KOPT-K1 (cell line): ENCODE measurements around the gene CAMK4.

ENCODE experiments used
- H3K27ac ChIP-seq: fragments of 200-600 bp; sonication (generic); 2 replicates; pipeline ENCODE4 v1.5.1; 2016; ENCODE audit warnings: antibody characterized with exemption, mild to moderate bottlenecking, low read depth, low read length; ENCODE audit not compliant: poor library complexity, severe bottlenecking
- H3K36me3 ChIP-seq: fragments of 200-600 bp; sonication (generic); 2 replicates; pipeline ENCODE4 v1.5.1; 2017; ENCODE audit warnings: antibody characterized with exemption, mild to moderate bottlenecking, low read length, moderate library complexity; ENCODE audit not compliant: insufficient read depth
- H3K9me3 ChIP-seq: fragments of 200-600 bp; sonication (generic); 2 replicates; pipeline ENCODE4 v1.5.1; 2017; ENCODE audit warnings: antibody characterized with exemption, low read length, mild to moderate bottlenecking; ENCODE audit not compliant: insufficient read depth, poor library complexity, severe bottlenecking

Gene CAMK4

DNA sequence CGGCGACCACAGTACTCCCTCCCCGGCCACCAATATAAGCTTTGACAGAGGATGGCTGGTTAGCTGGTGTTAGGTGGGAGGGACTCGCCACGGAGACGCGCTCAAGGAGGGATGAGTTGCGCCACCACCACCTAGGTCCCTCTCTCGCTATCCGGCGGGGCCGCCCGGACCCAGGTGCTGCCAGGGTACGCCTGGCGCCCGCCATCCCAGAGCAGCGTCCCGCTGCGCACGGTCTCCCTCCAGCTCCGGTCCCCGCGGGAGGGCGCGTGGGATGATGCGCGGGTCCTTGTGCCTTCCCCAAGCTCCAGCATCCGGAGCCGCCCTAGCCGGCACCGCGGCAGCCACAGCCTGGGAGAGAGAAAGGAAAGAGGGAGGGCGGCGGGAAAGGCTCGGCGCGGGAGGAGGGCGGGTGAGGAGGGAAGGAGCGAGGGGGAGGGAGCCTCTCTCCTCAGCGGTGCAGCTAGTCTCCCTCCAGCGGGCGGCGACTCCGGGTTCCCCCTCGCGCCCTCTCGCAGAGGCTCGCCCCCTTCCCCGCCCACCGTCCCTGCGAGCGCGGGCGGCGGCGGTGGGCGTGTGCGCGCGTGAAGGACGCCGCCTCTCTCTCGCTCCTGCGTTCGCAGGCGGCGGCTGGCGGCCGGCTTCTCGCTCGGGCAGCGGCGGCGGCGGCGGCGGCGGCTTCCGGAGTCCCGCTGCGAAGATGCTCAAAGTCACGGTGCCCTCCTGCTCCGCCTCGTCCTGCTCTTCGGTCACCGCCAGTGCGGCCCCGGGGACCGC is at the start of gene CAMK4:
TSS of gene CAMK4 (plus strand) at position 598 of the 774 bp plus-strand sequence. CDS start at position 698, 100 bp downstream.
- H3K36me3 ChIP-seq: no peaks in the 10 kb centered on the region
- peak within 1 kb of the TSS; percentile 93 for H3K27ac ChIP-seq
- no peaks in the 10 kb centered on the region for H3K9me3 ChIP-seq

DNA sequence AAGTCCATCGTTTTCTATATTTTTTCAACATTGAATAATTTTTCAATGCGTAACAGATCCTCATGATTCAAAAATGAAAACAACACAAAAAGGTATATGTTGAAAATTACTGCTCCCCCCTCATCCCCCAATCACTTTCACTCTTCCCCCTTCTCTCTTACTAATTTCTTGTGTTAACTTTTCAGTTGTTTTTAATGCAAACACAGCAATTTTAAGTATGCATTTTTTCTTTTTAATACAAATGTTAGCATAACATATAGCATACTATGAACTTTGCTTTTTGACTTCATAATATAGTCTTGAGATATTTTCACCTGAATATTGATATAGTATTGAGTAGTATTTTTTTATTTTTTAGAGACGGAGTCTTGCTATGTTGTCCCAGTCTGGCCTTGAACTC is 41.1 kb upstream of the CAMK4 start:
- no peaks in the 10 kb centered on the region for H3K9me3 ChIP-seq
- H3K27ac ChIP-seq: no peak overlapping the region
- no peaks in the 10 kb centered on the region for H3K36me3 ChIP-seq

DNA sequence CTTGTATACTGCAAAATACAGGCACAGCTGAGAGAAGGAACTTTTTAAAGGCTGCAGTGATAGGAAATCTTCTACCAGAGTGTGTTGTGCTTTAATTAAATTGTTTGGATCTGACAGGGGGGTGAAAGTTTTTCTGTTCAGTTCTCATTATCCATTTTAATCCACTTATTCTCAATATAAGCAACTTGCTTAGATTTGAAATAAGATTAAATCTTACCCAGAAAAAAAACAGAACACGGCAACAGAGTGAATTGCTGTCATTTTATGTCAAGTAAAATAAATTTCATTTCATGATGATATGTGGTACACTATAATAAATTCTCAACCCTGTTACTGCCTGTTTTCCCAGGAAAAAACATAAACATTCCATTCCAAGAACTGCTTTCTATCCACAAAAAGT is 37.1 kb upstream of the CAMK4 start:
- no peaks in the 10 kb centered on the region for H3K9me3 ChIP-seq
- H3K27ac ChIP-seq: no peak overlapping the region
- H3K36me3 ChIP-seq: no peaks in the 10 kb centered on the region

DNA sequence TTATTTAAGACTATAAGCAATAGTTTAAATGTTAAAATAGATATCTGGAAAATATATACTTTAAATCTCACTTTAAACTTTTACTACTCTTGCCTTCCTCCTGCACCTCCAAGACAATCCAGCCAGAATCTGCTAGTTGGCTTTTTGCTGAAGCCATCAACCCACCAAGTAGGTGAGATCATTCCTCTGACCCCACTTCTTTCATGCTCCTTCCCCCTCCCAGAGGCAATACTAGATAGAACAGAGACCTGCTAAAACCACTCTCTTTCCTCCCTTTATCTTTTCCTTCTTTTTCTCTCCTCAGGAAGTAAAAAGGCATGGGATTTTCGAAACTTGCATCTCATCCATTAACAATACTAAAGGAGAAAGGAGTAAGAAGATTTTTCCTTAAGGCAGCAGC is 30.1 kb upstream of the CAMK4 start:
- no peak overlapping the region for H3K27ac ChIP-seq
- no peaks in the 10 kb centered on the region for H3K9me3 ChIP-seq
- no peaks in the 10 kb centered on the region for H3K36me3 ChIP-seq

DNA sequence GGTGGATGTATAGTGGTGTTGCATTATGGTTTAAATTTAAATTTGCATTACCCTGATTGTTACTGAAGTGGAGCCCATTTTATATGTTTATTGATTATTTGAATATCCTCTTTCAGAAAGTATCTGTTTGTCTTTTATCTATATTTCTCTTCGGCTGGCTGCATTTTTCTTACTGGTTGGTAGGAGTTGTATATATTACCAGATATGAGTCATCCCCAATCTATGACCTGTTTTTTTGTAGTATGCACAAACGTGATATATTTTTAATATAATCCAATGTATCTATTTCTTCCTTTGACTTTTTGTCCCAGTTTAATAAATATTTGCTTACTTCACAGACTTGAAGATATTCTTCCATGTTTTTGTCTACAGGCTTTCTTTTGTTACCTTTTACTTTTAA is 29.3 kb upstream of the CAMK4 start:
- Histone ChIP-seq H3K9me3 (no peaks in the 10 kb centered on the region), H3K36me3 (no peaks in the 10 kb centered on the region), H3K27ac (no peak overlapping the region)

DNA sequence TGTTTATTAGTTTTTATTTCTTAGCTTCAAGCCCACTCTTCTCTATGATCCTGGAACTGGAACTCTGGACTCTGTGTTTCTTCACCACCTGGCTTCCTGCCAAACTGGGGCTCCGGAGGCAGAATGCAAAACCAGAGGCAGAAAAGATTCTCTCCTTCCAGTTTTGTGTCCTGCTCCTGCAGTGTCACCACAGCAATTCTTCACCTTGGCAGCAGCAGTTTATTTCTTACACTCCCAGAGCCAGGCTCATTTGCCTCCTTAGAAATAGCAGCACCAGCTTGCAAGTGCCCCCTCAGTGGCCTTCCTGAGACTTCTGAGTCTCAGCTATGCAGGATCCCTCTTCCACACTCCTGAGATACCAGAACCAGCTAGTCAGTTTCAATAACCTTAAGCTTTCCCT is 26.7 kb upstream of the CAMK4 start:
- no peak overlapping the region for H3K27ac ChIP-seq
- H3K36me3 ChIP-seq: no peaks in the 10 kb centered on the region
- H3K9me3 ChIP-seq: no peaks in the 10 kb centered on the region

DNA sequence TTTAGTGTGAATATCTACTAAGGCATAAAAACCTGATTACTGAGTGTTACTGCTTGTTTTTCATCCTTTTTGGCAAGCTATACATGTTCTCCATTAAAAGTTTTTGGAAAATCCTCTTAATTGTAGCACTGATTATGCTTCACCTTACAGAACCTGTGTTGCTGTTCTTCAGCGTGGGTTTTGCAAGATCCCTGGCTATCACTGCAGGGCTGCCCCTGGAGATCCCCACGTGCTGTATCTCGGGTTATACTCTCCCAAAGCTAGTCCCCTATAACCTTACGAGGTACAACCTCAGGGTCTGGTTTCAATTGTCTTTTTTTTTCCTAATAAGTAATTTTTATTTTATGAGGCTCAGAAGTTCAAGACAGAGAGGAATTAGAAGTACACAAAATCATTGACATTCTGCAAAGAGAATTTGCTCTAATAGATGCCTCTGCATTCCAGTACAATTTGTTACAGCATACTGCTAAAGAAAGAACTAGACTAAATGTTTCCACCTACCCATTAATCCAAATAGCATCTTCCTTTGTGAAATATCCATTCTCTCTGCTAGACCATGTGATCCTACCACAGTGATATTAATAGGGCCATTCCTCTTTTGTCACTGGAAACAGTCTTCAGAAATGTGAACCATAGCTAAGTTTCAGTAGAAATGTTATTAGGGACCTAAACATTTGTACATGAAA is 25.8 kb upstream of the CAMK4 start:
- H3K36me3 ChIP-seq: no peaks in the 10 kb centered on the region
- H3K9me3 ChIP-seq: no peaks in the 10 kb centered on the region
- H3K27ac ChIP-seq: no peak overlapping the region

DNA sequence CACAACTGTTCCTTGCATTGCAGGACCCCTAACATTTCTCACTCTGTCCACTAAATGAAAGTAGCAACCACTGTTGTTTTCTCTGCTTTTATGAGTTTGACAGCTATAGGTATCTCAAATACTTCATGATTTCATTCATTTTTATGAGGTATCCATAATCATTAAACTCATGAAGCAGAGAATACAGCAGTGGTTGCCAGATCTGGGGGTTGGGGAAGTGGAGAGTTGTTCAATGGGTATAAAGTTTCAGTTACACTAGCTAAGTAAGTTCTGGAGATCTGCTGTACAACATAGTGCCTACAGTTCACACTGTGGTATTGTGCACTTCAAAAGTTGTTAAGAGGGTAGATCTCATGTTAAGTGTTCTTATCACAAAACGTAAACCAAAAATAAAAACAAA is 23.4 kb upstream of the CAMK4 start:
- H3K9me3 ChIP-seq: no peaks in the 10 kb centered on the region
- H3K36me3 ChIP-seq: no peaks in the 10 kb centered on the region
- H3K27ac ChIP-seq: no peak overlapping the region

DNA sequence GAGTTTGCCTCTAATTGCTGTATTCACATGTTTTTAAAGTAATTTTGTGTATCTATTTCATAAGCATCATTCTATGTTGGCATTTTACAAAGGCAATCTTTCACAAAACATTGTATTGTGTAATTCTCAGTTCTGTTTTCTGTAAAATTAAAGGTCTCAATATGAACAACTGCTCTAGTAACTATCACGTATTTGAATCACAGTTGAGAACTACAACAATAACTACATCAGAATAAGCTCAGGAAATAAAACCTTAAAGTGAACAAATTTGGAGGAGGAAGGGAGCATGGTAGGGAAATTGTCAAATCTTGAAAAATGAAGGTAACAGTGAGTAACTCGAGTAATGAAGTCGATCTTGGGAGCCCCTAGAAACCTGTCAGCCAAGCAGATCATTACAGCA is 22.5 kb upstream of the CAMK4 start:
- no peaks in the 10 kb centered on the region for H3K36me3 ChIP-seq
- H3K27ac ChIP-seq: no peak overlapping the region
- no peaks in the 10 kb centered on the region for H3K9me3 ChIP-seq

DNA sequence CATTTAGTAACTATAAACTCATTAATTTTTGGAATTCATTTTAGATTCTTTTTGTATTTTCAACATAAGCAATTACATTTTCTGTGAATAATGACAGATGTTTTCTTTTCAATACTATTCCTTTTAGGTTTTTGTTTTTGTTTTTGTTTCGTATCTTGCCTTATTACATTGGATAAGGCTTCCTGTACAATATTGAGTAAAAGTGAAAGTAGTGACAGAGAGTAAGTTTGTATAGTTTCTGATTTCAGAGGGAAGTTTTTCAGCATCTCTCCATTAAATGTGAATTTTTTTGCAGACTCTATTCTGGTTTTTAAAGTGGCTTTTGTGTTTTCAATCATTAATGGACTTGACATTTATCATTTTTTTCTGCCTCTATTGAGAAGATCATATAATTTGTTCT is 12.8 kb upstream of the CAMK4 start:
- H3K9me3 ChIP-seq: peaks cover 4% of the 10 kb centered on the region
- H3K27ac ChIP-seq: peak overlapping the region; percentile 35

DNA sequence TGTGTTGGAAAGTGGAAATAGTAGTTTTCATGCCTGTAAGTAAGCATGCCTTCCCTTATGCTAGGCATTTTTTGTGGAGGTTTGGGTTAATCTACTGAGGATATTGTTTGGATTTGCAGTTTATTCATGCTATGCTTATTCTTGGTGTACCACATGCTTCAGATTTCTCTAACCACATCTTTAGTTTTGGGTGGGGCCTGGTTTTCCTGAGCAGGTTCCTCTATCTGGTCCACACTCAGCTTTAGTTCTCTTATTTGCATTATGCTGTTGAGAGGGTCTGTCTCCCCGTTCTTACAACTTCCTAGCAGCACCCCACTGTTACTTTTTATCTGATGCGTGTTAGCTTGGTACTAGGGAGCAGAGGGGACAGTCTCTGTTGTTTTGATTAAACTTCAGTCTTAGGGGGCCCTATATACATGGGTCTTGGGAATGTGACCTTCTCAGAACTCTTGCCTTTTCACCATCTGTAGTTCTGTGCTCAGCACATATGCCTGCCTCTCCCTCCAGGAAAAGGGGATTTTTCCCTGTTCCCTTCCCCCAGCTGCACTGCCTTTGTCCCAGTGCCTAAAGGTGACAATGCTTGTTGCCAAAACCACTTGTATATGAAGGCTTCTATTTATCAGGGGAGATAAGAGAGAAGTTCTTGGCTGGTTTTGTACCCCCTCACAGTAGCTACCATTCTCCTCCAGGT is 10.0 kb upstream of the CAMK4 start:
- peaks cover 9% of the 10 kb centered on the region for H3K9me3 ChIP-seq
- H3K27ac ChIP-seq: no peak overlapping the region
- H3K36me3 ChIP-seq: no peaks in the 10 kb centered on the region

More for the DNA sequence above, 12.8 kb upstream of the CAMK4 start:
- H3K36me3 ChIP-seq: no peaks in the 10 kb centered on the region

DNA sequence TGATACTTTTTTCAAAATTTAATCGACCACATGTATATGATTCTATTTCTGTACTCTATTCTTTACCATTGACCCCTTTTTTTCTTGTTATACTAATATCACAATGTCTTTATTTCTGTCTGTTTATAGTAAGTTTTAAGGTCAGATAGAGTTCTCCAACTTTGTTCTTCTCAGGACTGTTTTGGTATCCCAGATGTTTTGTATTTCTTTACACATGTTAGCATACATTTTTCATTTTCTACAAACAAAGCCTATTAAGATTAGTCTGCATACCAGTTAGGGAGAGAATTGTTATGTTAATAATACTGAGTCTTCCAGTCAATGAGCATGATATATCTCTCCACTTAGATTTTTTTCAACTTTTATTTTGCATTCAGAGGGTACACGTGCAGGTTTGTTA is 8.2 kb upstream of the CAMK4 start:
- H3K9me3 ChIP-seq: peaks cover 9% of the 10 kb centered on the region
- no peak overlapping the region for H3K27ac ChIP-seq
- no peaks in the 10 kb centered on the region for H3K36me3 ChIP-seq

DNA sequence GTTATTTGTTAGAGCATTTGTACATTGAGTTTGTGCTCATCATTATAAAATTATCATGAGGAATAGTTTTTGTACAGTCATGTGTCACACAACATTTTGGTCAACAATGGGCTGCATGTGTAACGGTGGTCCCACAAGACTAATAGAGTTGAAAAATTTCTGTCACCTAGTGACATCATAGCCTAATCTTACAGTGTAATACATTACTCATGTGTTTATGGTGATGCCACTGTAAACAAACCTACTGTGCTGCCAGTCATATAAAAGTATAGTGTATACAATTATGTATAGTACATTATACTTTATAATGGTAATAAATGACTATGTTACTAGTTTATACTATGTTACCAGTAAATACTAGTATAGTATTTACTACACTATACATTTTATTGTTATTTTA is 3.0 kb upstream of the CAMK4 start:
- Histone ChIP-seq H3K27ac (no peak overlapping the region), H3K9me3 (peaks cover 7% of the 10 kb centered on the region)

DNA sequence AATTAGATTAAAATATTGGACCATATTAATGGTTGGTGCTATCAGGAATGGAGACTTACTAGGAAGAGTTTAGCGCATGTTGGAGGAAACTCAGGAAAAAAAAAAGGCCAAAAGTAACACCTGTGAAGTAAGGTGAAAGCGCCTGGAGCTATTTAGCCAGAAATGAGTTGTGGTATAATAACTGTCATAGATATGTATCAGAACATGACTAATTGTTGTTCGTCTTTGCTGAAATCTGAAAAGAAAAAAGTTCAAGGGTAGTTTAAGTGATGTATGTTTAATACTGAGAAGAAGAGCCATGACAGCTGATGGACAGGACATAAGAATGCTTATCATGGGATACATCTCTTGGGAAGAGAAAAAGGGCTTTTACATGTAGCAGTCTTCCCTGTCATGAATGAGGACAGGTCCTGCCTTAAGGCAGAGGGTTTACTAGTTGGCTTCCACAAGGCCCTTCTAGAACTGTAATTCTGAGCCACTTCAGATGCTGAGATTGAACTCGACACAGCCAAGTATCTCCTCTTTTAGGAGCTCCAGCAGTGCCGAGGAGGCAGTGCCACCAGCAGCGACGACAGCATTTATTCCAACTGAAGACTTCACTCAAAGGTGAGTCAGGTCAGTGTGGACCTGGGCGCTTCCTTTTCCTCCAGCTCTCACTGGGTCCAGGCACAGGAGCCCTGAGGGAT is 940 bp upstream of the CAMK4 start:
- Histone ChIP-seq H3K27ac (peak overlapping the region; percentile 93), H3K36me3 (no peaks in the 10 kb centered on the region), H3K9me3 (no peaks in the 10 kb centered on the region)

More for the DNA sequence above, 3.0 kb upstream of the CAMK4 start:
- H3K36me3 ChIP-seq: no peaks in the 10 kb centered on the region
